Mucosa of rectum (tissue), 2 donors: ENCODE measurements around the gene DACT3.

Experiments used
- H3K27ac ChIP-seq, 2 donors: one replicate each; pipeline ENCODE4 v1.7.0; 2013; ENCODE audit warnings: inconsistent platforms in 2 of 2, low read depth in 2 of 2, low read length in 2 of 2
- H3K27me3 ChIP-seq, 2 donors: one replicate each; pipeline ENCODE4 v1.7.0; 2013; ENCODE audit warnings: low read length in 2 of 2; ENCODE audit not compliant: control insufficient read depth in 2 of 2, insufficient read depth in 2 of 2
- H3K36me3 ChIP-seq, 2 donors: one replicate each; pipeline ENCODE4 v1.7.0; 2013; ENCODE audit warnings: low read length in 2 of 2; ENCODE audit not compliant: control insufficient read depth in 2 of 2, insufficient read depth in 2 of 2
- H3K4me1 ChIP-seq, 2 donors: one replicate each; pipeline ENCODE4 v1.7.0; 2013; ENCODE audit warnings: low read length in 2 of 2, mild to moderate bottlenecking in 1 of 2; ENCODE audit not compliant: control insufficient read depth in 2 of 2, insufficient read depth in 2 of 2
- H3K4me3 ChIP-seq, 2 donors: one replicate each; pipeline ENCODE4 v1.7.0; 2013; ENCODE audit warnings: low read length in 2 of 2
- H3K9ac ChIP-seq, 2 donors: one replicate each; pipeline ENCODE4 v1.7.0; 2013; ENCODE audit warnings: low read length in 2 of 2, low read depth in 1 of 2, mild to moderate bottlenecking in 1 of 2
- H3K9me3 ChIP-seq, 2 donors: one replicate each; pipeline ENCODE4 v1.7.0; 2013; ENCODE audit warnings: low read length in 2 of 2; ENCODE audit not compliant: control insufficient read depth in 2 of 2
- donor health status: healthy.
- donor health status: Normal muscosa, but diverticular disease.

Gene DACT3

GRCh38 chr19:46615966-46616365, 45.0 kb downstream of the DACT3 start:
- Histone ChIP-seq H3K36me3 (no peaks in the 10 kb centered on the region), H3K4me3 (no peak overlapping the region), H3K9me3 (no peaks in the 10 kb centered on the region), H3K27ac (no peak overlapping the region), H3K4me1 (peaks cover 3 to 21% of the 10 kb centered on the region in 2 donors), H3K27me3 (peaks cover 0 to 2% of the 10 kb centered on the region in 2 donors), H3K9ac (no peak overlapping the region)

- H3K9ac ChIP-seq, result no peak overlapping the region
- H3K27ac ChIP-seq, result no peak overlapping the region
- peaks cover 3 to 14% of the 10 kb centered on the region in 2 donors for H3K4me1 ChIP-seq
Observed at GRCh38 chr19:46614114-46614722, 46.8 kb downstream of the DACT3 start.

GRCh38 chr19:46613525-46613924, 47.5 kb downstream of the DACT3 start:
- H3K27ac ChIP-seq, result no peak overlapping the region
- H3K9ac ChIP-seq, result no peak overlapping the region
- H3K4me1 ChIP-seq, result peaks cover 3 to 14% of the 10 kb centered on the region in 2 donors
- no peak overlapping the region for H3K4me3 ChIP-seq
- no peaks in the 10 kb centered on the region for H3K9me3 ChIP-seq
- H3K36me3 ChIP-seq, result peaks cover 17% of the 10 kb centered on the region in 2 donors
- peaks cover 0 to 2% of the 10 kb centered on the region in 2 donors for H3K27me3 ChIP-seq

More at GRCh38 chr19:46614114-46614722, 46.8 kb downstream of the DACT3 start:
- Histone ChIP-seq H3K36me3 (peaks cover 10% of the 10 kb centered on the region in 2 donors), H3K4me3 (no peak overlapping the region), H3K27me3 (peaks cover 0 to 2% of the 10 kb centered on the region in 2 donors), H3K9me3 (no peaks in the 10 kb centered on the region)

GRCh38 chr19:46611776-46612175, 49.2 kb downstream of the DACT3 start:
- H3K36me3 ChIP-seq, result peaks cover 34 to 35% of the 10 kb centered on the region in 2 donors
- H3K27ac ChIP-seq, result no peak overlapping the region
- H3K4me1 ChIP-seq, result peaks cover under 1 to 9% of the 10 kb centered on the region in 2 donors
- no peak overlapping the region for H3K9ac ChIP-seq
- H3K9me3 ChIP-seq, result no peaks in the 10 kb centered on the region
- H3K4me3 ChIP-seq, result no peak overlapping the region
- no peaks in the 10 kb centered on the region for H3K27me3 ChIP-seq

- H3K4me1 ChIP-seq, result peaks cover 0 to 7% of the 10 kb centered on the region in 2 donors
- H3K27ac ChIP-seq, result no peak overlapping the region
Observed at GRCh38 chr19:46610851-46611770, 49.9 kb downstream of the DACT3 start.

GRCh38 chr19:46610413-46610775, 50.6 kb downstream of the DACT3 start:
- no peak overlapping the region for H3K27ac ChIP-seq
- peaks cover 0 to 7% of the 10 kb centered on the region in 2 donors for H3K4me1 ChIP-seq
- H3K27me3 ChIP-seq, result no peaks in the 10 kb centered on the region
- H3K36me3 ChIP-seq, result peaks cover 47 to 48% of the 10 kb centered on the region in 2 donors
- no peaks in the 10 kb centered on the region for H3K9me3 ChIP-seq
- no peak overlapping the region for H3K9ac ChIP-seq
- H3K4me3 ChIP-seq, result no peak overlapping the region

More at GRCh38 chr19:46610851-46611770, 49.9 kb downstream of the DACT3 start:
- Histone ChIP-seq H3K9me3 (no peaks in the 10 kb centered on the region), H3K27me3 (no peaks in the 10 kb centered on the region), H3K4me3 (no peak overlapping the region), H3K36me3 (peaks cover 40 to 41% of the 10 kb centered on the region in 2 donors), H3K9ac (no peak overlapping the region)

GRCh38 chr19:46609511-46610412, 51.2 kb downstream of the DACT3 start:
- Histone ChIP-seq H3K27me3 (no peaks in the 10 kb centered on the region), H3K4me3 (no peak overlapping the region), H3K27ac (no peak overlapping the region), H3K9ac (no peak overlapping the region), H3K4me1 (peaks cover 0 to 7% of the 10 kb centered on the region in 2 donors), H3K36me3 (peaks cover 47 to 49% of the 10 kb centered on the region in 2 donors), H3K9me3 (no peaks in the 10 kb centered on the region)

- H3K36me3 ChIP-seq, result peaks cover 47 to 49% of the 10 kb centered on the region in 2 donors
- peaks cover 6 to 12% of the 10 kb centered on the region in 2 donors for H3K4me1 ChIP-seq
- H3K9me3 ChIP-seq, result no peaks in the 10 kb centered on the region
- no peak overlapping the region for H3K27ac ChIP-seq
- H3K27me3 ChIP-seq, result no peaks in the 10 kb centered on the region
- no peak overlapping the region for H3K9ac ChIP-seq
- no peak overlapping the region for H3K4me3 ChIP-seq
Observed at GRCh38 chr19:46608581-46609345, 52.2 kb downstream of the DACT3 start.

- Histone ChIP-seq H3K4me3 (no peak overlapping the region), H3K4me1 (peaks cover 12 to 17% of the 10 kb centered on the region in 2 donors), H3K9me3 (no peaks in the 10 kb centered on the region), H3K36me3 (peaks cover 47 to 49% of the 10 kb centered on the region in 2 donors), H3K27ac (no peak overlapping the region), H3K27me3 (no peaks in the 10 kb centered on the region), H3K9ac (no peak overlapping the region)
Observed at GRCh38 chr19:46608178-46608577, 52.8 kb downstream of the DACT3 start.
